DMS 273 (cell line): ENCODE results near the gene CISD3.

ENCODE experiments used
- DNase-seq: peaks from one replicate; lab custom pipeline; 2025; ENCODE audit not compliant: unreplicated experiment; lab: John Stamatoyannopoulos, UW

The CISD3 gene

GRCh38 chr17:38742411-38743308, 12.5 kb downstream of the CISD3 start:
- peak; percentile 87 for DNase-seq

- no peak for DNase-seq
Measured at GRCh38 chr17:38743556-38744171, 13.5 kb downstream of the CISD3 start.

GRCh38 chr17:38745545-38745944, 15.4 kb downstream of the CISD3 start:
- DNase-seq, result peak; percentile 59

- DNase-seq, result no peak
Measured at GRCh38 chr17:38746004-38746848, 16.1 kb downstream of the CISD3 start.

GRCh38 chr17:38746849-38747462, 16.8 kb downstream of the CISD3 start:
- DNase-seq, result no peak

GRCh38 chr17:38747463-38748148, 17.5 kb downstream of the CISD3 start:
- peak; percentile 81 for DNase-seq

GRCh38 chr17:38748149-38748891, 18.2 kb downstream of the CISD3 start, which contains the start of gene PCGF2:
Gene PCGF2, minus strand, starts transcription at chr17:38748336. Its CDS starts 7,934 bp downstream, at chr17:38740402.
- DNase-seq, result peak; percentile 97

GRCh38 chr17:38748892-38749222, 18.7 kb downstream of the CISD3 start:
- DNase-seq, result no peak

- DNase-seq, result peak; percentile 88
Measured at GRCh38 chr17:38749223-38750043, 19.3 kb downstream of the CISD3 start.

- DNase-seq, result no peak
Measured at GRCh38 chr17:38750044-38750311, 19.8 kb downstream of the CISD3 start.

GRCh38 chr17:38750312-38751121, 20.4 kb downstream of the CISD3 start:
- DNase-seq, result no peak

- DNase-seq, result peak; percentile 81
Measured at GRCh38 chr17:38751144-38751807, 21.1 kb downstream of the CISD3 start.

- DNase-seq, result peak; percentile 93
Measured at GRCh38 chr17:38751808-38752307, 21.7 kb downstream of the CISD3 start.

GRCh38 chr17:38752308-38753070, 22.3 kb downstream of the CISD3 start, which contains the start of gene PSMB3:
Gene PSMB3, plus strand, starts transcription at chr17:38752741. Its CDS starts 86 bp downstream, at chr17:38752827.
- peak; percentile 100 for DNase-seq

- no peak for DNase-seq
Measured at GRCh38 chr17:38753071-38753506, 22.9 kb downstream of the CISD3 start.

- peak; percentile 65 for DNase-seq
Measured at GRCh38 chr17:38761612-38762011, 31.5 kb downstream of the CISD3 start.

- DNase-seq, result no peak
Measured at GRCh38 chr17:38762231-38762630, 32.1 kb downstream of the CISD3 start.
